AG09309 (cell line): ENCODE results near the gene DELE1.

Source experiments
- DNase-seq: peaks from one replicate; pipeline ENCODE4 v3.0.0-alpha.2; 2010; ENCODE audit warnings: low read depth
- H3K4me3 ChIP-seq: 2 replicates; pipeline ENCODE4 v1.5.1; 2011; ENCODE audit warnings: mild to moderate bottlenecking, low read depth, low read length, moderate library complexity; ENCODE audit not compliant: control insufficient read depth
- CTCF ChIP-seq: IDR thresholded peaks from 2 replicates; pipeline ENCODE4 v1.5.1; 2011; ENCODE audit warnings: mild to moderate bottlenecking, low read depth, low read length, inconsistent platforms; ENCODE audit not compliant: insufficient read depth, control insufficient read depth; ENCODE audit errors: missing control alignments

The DELE1 gene

GRCh38 chr5:141923448-141924313 is at the start of gene DELE1:
Gene DELE1 (plus strand): TSS chr5:141923871. CDS start chr5:141923942, 71 bp downstream.
- TF ChIP-seq CTCF = no peak
- peak; percentile 64 for DNase-seq

GRCh38 chr5:141873933-141874261 is 49.8 kb upstream of the DELE1 start:
- no peak overlapping the region for H3K4me3 ChIP-seq
- DNase-seq = no peak
- no peak for TF ChIP-seq CTCF

More at GRCh38 chr5:141923448-141924313, at the start of gene DELE1:
- H3K4me3 ChIP-seq = peak within 1 kb of the TSS; percentile 79

- TF ChIP-seq CTCF = no peak
- no peak for DNase-seq
- H3K4me3 ChIP-seq = no peak overlapping the region
Observed at GRCh38 chr5:141874262-141874964, 49.3 kb upstream of the DELE1 start.

- TF ChIP-seq CTCF = no peak
- no peak for DNase-seq
- H3K4me3 ChIP-seq = no peak overlapping the region
Observed at GRCh38 chr5:141875022-141875740, 48.5 kb upstream of the DELE1 start.

GRCh38 chr5:141875795-141876627 is 47.7 kb upstream of the DELE1 start:
- DNase-seq = no peak
- H3K4me3 ChIP-seq = peak overlapping the region; percentile 11

More at GRCh38 chr5:141875795-141876627, 47.7 kb upstream of the DELE1 start:
- no peak for TF ChIP-seq CTCF
